Stimulated activated CD4-positive, alpha-beta T cell treated with anti-CD3 and anti-CD28 coated beads, Interleukin-12 subunit alpha, Interleukin-12 subunit beta, amount 100 ng/mL, for 24 hours (primary cell): ENCODE data around the gene ACTL6B.

Source experiments
- DNase-seq, 2 experiments: peaks; one replicate each; pipeline ENCODE4 v3.0.0-alpha.2; 2020; ENCODE audit warnings: low read depth in 2 of 2

The ACTL6B gene

DNA sequence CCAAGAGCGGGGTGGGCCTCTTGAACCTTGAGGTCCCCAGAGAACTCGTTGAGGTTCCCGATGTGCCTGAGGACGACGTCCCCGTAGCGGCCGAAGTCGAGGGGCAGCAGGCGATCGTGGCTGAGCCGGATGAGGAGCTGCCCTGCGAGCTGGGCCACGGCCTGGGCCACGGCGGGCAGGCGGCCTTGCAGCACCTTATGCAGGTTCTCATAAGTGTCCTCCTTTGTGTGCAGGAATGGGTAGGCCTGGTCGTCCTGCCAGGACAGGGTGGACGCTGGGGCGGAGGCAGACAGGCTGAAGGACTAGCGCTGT is 29.1 kb downstream of the ACTL6B start:
- no peak for DNase-seq

DNA sequence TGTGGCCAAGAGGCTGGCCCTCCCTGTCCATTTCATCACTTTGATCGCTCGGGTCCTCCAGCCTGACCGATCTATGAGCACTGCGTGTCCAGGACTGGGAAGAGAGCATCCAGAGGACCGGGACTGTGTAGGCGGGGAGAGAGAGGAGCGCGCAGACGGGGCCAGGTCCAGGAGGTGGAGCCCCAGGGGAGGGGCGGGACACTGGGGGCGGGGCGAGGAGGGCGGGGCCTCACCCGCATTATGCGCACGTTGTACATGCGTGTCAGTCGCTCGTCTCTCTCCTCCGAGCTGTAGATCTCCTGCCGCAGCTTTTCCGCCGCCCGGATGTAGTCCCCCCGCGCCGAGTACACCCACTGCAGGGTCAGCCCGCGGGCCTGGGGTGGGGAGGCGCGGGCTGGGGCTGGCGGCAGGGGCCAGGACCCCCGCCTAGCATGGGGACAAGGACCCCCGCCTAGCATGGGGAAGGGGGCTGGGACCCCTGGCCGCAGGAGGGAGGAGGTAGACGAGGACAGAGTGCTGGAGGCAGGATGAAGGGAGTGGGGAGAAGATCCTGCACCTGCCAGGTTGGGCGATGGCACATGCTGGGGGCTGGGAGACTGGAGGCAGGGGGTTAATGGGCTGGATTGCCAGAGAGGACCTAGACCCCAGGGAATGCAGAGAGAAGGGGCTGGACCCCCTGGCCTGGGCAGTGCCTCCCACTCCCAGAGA is 29.6 kb downstream of the ACTL6B start:
- DNase-seq, result peak; percentile 77 to 85

DNA sequence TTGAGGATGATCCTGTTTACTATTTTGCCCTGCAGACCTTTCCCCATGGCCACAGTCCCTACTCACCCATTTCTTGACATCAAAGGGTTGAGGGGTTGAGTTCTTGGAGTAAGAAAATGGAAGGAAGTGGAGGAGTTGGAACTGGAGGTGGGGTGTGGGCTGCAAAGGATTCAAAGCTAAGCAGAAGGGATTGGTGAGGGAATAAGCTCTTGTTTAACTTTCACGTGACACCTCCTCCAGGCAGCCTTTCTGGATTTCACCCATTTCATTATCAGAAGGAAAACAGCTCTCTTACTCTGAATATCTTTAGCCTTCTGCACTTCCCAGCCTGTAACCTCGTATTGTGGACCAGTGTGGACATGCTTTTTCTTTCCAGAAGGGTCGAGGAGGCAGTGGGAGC is 30.2 kb downstream of the ACTL6B start:
- no peak for DNase-seq

DNA sequence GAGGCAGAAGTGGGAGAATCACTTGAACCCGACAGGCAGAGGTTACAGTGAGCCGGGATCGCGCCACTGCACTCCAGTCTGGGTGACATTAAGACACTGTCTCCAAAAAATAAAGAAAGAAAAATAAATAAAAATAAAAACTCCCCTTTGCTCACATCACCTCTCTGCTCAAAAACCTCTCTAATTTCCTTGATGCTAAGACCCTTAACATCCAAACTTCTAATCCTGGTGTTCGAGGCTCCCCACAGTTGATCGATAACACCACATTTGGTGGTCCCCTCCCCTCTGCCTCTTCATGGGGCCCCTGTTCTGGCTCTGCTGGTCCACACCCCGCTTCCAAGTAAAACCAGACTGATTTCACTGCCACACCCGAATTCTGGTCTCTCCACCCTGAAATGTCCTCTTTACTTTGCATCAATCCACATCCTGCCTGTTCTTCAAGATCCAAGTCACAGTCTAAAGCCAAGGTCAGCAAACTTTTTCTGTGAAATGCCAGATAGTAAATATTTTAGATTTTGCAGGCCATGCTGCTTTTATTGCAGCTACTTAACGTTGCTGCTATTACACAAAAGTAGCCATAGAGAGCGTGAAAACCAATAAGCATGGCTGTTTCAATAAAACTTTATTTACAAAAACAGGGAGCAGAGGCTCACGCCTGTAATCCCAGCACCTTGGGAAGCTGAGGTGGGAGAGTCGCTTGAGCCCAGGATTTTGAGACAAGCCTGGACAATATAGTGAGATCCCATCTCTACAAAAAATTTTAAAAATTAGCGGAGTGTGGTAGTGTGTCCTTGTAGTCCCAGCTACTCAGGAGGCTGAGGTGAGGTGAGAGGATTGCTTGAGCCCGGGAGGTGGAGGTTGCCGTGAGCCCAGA is 32.1 kb downstream of the ACTL6B start:
- DNase-seq, result no peak

DNA sequence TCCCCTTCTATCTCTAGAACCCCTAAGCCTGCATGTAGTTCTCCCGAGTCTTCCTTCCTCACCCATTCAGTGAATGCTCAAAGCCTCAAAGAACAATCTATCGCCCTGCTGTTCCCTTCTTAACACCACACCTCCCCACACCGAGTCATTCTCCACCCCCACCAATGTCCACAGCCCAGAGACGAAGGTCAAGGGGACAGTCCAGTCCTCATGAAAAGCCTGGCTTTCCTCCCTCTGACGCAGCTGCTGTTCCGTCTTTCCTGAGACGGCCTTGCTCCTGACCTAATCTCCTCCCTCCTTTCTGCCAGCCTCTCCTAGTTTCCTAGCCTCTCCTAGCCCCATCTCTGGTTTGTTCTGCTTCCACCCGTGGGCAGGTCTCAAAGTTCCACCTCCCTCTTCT is 34.7 kb downstream of the ACTL6B start:
- no peak for DNase-seq

DNA sequence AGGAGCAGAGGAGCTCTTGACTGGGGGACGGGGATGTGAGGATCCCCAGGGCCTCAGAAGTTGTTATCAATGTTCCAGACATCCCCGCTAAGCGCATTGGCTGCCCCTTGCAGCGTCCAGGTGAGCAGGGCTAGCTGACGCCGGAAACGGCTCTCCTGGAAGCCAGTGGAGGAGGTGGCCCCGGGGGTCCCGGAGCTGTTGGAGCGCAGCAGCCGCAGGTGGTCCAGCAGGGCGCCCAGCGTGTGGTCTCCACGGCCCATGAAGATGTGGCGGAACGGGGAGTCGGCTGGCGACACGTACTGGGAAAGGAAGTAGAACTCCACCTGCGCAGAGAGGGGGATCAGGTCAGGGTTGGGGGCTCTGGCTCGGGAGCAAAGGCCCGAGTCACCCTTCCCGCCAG is 35.4 kb downstream of the ACTL6B start:
- DNase-seq, result no peak

DNA sequence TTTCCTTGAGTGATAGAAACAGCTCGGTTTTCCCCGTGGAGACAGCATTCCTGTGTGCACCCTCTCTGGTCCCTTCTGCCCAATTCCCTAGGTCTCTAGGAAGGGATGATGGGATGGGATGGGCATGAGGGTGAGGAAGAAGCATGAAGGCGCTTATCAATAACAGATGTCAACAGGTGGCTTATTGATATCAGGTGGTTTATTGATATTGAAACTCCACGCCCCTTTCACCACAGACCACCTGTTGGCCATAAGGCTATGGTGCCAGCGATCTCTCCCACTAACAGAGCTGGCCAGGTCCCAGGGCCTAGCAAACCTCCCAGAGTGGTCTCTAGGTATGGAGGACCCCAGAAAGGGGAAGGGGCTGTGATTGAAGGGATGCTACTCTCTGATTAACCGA is 36.0 kb downstream of the ACTL6B start:
- no peak for DNase-seq

DNA sequence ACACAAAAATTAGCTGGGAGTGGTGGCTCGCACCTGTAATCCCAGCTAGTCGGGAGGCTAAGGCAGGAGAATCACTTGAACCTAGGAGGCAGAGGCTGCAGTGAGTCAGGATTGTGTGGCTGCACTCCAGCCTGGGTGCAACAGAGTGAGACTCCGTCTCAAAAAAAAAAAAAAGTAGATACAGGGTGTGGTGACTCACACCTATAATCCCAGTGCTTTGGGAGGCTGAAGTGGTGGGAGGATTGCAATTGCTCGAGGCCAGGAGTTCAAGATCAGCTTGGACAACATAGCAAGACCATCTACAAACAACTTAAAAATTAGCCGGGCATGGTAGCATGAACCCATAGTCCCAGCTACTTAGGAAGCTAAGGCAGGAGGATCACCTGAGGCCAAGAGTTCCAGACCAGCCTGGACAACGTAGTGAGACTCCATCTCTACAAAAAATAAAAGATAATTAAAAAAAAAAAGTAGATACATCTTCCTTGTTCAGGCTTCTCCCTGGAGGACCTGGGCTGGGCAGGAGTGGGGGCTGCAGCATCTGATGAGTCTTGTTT is 41.9 kb downstream of the ACTL6B start:
- DNase-seq, result no peak

DNA sequence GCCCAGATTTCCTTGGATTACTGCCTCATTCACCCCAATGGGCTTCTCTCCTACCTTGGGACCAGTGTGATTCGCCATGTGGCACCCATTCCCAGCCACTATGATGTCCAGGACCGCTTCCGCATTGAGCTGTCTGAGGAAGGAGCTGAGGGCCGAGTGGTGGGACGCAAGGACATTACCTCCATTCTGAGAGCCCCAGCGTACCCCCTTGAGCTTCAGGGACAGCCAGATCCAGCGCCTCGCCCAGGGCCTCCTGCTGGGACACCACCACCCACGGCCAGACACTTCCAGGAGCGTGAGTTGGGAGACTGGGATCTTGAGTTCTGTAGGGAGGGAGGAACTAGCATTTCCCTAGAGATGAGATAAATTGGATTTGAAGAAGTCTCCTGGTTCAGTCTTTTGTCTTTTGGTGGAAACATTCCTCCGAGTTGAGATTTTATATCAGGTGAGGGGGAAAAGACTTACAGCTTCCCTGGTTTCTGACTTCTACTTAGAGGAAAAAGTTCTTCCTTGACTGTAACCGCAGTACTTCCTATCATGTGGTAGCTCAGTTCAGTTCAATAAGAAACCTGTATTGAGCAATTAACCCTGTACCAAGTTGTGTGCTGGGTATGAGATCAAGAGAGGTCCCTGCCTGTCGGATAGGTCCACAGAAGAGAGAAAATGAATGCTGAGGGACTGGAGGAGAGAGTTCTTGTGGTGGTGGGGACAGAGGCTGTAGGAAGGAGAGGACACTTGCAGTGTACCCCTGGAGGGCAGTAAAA is 42.7 kb downstream of the ACTL6B start:
- no peak for DNase-seq

DNA sequence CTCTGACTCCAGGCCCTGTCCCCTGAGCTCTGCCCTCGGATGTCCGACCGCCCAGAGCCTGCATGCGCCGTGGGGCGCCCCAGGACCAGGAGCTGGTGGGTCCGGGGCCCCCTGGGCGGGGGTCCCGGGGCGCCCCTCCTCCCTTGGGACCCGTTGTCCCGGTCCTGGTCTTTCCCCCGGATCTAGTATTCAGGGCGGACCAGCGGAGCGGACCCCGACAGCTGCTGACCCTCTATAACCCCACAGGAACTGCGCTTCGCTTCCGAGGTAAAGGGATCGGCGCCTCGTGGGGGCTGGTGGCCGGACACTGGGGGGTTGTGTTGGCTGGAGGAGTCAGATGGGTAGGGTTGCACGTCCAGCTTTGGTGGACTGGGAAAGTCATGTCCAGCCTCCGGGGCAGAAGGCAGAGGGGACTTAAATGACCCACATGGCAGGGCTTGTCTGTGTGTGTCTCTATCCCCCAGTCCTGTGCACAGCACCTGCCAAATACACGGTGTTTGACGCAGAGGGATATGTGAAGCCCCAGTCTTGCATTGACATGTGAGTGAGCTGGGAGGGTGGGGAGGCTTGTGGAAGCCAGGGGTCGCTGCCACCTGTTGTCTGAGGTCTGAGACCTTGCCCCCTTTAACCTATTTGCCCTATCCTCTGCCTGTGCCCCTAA is 43.4 kb downstream of the ACTL6B start:
- no peak for DNase-seq

DNA sequence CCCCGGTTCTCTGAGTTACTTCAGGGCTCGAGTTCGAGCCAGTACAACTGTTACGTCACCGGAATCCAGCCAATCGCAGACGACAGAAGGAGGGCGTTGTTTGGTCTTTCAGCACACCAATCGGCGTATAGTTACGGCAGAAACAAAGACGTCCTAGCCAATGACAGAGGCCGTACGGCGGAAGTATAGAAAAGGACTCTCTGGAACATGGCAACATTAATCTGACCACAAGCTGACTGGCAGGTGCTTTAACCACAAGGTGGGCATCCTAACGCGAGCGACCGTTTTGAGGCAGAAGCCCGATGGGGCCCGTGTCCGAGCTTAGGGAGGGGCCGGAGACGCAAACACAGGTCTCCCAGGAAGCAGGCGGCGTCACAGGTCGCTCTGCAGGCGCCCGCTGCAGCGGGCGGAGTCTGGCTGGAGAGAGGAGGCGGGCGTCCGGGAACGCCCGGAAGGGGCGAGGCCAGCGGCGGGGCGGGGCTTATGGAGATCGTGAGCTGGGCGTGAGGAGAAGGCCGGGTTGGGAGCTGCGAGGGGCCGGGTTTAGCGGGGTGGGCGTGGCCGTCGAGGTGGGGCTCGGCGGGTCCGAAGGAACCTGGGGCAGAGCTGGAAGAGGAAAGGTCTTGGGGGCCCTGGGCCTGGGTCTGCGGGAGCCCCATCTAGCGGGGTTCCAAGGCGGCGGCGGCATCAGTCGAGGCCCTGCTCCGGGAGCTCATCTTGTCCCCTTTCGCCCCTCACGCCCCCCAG is 44.1 kb downstream of the ACTL6B start, which contains the start of gene MOSPD3:
Gene MOSPD3, plus strand, starts transcription at position 558 of the 747 bp plus-strand sequence. CDS start 252 bp downstream, outside the sequence.
- DNase-seq, result peak; percentile 97 to 98

DNA sequence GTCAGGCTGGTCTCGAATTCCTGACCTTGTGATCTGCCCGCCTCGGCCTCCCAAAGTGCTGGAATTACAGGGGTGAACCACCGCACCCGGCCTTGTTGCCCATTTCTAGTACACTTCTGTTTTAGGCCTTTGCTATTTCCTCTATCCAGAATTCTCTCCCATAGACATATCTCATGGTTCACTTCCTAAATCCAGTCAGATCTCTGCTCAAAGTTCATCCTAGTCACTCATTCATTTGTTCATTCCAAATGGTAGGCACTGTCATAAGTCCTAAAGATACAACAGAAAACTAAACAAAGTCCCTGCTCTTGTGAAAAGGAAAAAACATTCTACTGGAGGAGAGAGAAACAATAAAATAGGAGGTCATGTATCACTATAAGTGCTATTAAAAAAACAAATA is 46.3 kb downstream of the ACTL6B start:
- DNase-seq, result no peak

DNA sequence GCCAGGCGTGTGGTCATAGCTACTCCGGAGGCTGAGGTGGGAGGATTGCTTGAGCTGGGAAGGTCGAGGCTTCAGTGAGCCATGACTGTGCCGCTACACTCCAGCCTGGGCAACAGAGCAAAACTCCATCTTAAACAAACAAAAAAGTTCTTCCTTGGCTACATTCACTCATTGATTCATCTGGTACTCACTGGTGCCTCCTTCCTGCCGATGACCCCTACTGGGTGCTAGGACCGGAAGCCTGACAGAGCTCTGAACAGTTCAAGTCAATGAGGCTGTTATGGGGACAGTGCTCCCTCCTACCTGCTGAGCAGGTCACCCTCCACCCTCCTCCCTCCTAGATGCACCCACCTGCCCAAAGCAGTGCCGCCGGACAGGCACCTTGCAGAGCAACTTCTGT is 49.1 kb downstream of the ACTL6B start:
- no peak for DNase-seq

DNA sequence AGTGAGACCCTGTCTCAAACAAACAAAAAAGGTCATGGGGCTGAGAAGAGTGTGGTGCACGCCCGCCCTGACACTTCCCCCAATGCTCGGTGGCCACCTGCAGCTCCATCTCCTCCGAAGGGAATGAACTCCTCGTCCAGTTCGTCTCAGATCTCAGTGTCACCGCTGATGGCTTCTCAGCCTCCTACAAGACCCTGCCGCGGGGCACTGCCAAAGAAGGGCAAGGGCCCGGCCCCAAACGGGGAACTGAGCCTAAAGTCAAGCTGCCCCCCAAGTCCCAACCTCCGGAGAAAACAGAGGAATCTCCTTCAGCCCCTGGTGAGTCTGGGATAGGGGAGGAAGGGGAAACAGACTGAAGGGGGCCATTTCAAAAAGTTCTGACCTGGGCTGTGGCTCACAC is 49.9 kb downstream of the ACTL6B start:
- no peak for DNase-seq

DNA sequence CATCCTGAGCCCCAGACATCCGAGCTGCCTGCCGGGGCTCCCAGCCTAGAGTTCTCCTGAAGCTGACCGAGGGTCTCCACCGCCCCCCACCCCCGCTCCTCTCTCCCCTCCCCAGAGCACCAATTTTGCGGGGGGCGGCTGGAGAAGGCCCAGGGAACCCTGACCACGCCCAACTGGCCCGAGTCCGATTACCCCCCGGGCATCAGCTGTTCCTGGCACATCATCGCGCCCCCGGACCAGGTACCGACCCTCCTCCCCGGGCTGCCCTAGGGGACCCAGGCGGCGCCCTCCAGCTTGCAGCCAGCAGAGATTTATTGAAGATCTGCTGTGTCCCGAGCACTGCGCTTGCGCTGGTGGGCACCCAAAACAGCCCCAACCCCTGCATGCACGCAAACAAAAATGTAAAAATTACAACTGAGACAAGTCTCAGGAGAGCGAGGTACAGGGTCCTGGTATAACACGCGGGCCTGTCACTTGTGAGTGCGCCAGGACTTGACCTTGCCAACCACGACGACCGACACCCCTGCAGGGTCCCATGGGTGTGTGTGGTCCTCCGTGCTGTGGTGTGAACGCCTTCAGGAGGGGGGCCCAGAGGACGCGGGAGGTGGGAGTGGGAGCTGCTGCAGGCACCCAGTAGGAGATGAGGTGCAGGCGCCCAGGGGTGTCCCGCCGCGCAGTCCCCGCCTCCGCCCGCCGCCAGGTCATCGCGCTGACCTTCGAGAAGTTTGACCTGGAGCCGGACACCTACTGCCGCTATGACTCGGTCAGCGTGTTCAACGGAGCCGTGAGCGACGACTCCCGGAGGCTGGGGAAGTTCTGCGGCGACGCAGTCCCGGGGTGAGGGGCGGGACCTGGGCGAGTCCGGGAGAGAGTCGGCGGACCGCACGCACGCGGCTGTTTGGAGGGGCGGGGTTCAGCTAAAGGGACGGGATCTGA is 51.0 kb downstream of the ACTL6B start:
- peak in 1 of 2 experiments; percentile 46 for DNase-seq

DNA sequence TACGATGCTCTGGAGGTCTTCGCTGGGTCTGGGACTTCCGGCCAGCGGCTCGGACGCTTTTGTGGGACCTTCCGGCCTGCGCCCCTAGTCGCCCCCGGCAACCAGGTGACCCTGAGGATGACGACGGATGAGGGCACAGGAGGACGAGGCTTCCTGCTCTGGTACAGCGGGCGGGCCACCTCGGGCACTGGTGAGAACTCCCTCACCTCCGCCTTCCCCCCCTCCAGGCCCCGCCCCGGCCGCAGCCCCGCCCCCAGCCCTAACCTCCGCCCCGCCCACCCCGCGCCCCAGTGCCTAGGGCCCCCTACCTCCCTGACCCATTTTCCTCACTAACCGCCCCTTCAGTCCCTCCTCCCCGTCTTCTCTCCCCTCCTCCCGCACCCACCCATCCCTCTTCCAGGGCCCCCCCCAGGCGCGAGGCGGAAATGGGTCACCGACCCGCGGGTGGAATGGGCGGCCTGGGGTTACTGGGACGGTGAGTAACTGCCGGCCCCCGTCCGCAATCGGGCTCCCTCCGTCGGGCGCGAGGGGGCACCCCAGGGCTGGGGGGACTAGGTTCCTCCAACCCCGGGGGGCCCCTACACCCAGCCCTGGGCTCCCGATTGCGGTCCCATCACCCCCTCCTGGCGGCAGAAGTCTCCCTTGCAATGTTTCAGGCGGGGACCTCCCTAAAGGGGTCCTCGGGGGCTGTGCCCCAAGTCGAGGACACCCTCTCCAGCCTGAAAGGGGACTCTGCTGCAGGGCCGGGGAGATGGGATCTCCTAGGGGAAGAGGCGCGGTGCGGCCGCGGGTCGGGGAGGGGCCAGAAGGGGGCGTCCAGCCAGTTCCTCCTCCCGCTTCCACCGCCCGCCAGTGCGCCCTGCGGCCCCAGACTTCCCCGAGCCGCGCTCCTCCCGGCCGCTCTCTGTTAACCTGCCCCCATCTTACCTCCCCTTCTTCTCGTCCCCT is 51.9 kb downstream of the ACTL6B start:
- peak in 1 of 2 experiments; percentile 63 for DNase-seq

DNA sequence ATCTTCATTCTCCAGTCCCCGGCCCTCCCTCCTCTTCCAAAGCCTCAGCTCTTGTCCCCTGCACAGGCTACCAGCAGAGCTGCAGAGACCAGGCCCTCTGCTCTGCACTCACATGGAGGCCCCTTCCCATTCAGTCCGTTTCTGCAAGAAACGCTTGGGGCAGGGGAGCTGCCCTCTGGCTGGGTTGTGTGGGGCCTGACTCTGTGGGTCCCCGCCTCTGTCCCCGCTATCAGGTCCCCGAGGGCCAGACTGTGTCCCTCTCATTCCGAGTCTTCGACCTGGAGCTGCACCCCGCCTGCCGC is 52.6 kb downstream of the ACTL6B start:
- DNase-seq, result no peak

DNA sequence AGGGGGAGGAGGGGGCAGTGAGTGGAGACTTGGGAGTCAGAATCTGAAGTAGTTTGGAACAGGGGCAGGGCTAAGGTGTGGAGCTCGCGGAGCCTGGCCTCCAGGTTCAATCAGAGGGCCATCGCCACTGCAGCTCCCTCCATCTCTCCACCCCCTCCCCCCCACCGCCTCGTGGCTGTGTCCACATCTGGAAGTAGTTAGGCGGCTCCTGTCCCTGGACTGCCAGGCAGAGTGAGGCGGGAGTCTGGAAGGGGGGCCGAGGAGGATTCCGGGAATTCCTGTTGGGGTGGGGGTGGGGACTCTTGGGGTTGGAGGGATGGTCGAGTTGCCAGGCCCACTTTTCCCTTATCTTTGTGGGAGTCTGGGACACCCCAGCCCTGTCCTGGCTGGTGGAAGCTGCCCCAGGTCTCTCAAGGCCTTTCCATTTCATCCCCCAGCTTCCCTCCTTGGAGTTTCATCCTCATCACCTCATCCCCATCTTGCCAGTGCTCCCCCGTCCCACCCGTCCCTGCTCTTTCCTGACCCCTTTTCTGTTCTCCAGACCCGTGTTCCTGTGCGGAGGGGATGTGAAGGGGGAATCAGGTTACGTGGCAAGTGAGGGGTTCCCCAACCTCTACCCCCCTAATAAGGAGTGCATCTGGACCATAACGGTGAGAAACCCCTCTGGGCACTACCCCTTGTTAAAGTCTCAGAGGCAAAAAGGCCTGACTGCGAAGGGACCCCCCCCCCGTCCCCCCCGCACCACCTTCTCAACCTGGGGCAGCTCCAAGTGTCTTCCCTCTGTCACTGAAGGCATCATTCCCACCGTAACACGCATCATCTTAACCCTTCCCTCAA is 53.1 kb downstream of the ACTL6B start:
- no peak for DNase-seq
